Ovary (tissue), 3 donors: ENCODE results near the gene HOXC11.

Experiments used
- CTCF ChIP-seq, 3 donors: fragments of 450-650 bp in 2 of 3; fragments of 200-600 bp in 1 of 3; IDR thresholded peaks; one replicate each; pipeline versions ENCODE4 v1.5.1 to v1.8.0; 2016 to 2022; ENCODE audit warnings: antibody characterized with exemption in 3 of 3, mild to moderate bottlenecking in 1 of 3
- POLR2A ChIP-seq: fragments of 450-650 bp; IDR thresholded peaks from one replicate; pipeline ENCODE4 v1.6.1; 2017; ENCODE audit warnings: antibody characterized with exemption, mild to moderate bottlenecking, moderate library complexity
- donor health status: DM: no; HTN: no; CAD: no.

GRCh38 chr12:53951577-53952334 is 21.2 kb upstream of the HOXC11 start:
- TF ChIP-seq POLR2A: no peak
- TF ChIP-seq CTCF (IDR thresholded peaks at IDR 0.05): no peak
